CD4-positive, alpha-beta T cell treated with Interleukin-4 for 1 hour (primary cell): ENCODE measurements around the gene PGS1.
A peak's percentile ranks its signal among the peaks of the same experiment; 100 is the strongest.

Source experiments
- DNase-seq, 2 donors: peaks; one replicate each; pipeline ENCODE4 v3.0.0-alpha.2; 2020 to 2022

The PGS1 gene

GRCh38 chr17:78346605-78347250, 31.7 kb upstream of the PGS1 start:
- no peak for DNase-seq

GRCh38 chr17:78347453-78347852, 31.0 kb upstream of the PGS1 start:
- no peak for DNase-seq

GRCh38 chr17:78348055-78348770, 30.2 kb upstream of the PGS1 start:
- no peak for DNase-seq

GRCh38 chr17:78349891-78350642, 28.4 kb upstream of the PGS1 start:
- DNase-seq = no peak

GRCh38 chr17:78351449-78352006, 26.9 kb upstream of the PGS1 start:
- no peak for DNase-seq

GRCh38 chr17:78353834-78354233, 24.6 kb upstream of the PGS1 start:
- no peak for DNase-seq

- peak in 1 of 2 donors; percentile 62 for DNase-seq
Observed at GRCh38 chr17:78355045-78355641, 23.3 kb upstream of the PGS1 start.

- no peak for DNase-seq
Observed at GRCh38 chr17:78355701-78356100, 22.7 kb upstream of the PGS1 start.

- peak; percentile 97 for DNase-seq
Observed at GRCh38 chr17:78356101-78356713, 22.2 kb upstream of the PGS1 start.

GRCh38 chr17:78357177-78357586, 21.3 kb upstream of the PGS1 start:
- DNase-seq = peak in 1 of 2 donors; percentile 26

- DNase-seq = no peak
Observed at GRCh38 chr17:78357672-78358537, 20.5 kb upstream of the PGS1 start.

GRCh38 chr17:78358538-78359320, 19.7 kb upstream of the PGS1 start:
- no peak for DNase-seq

GRCh38 chr17:78359321-78359996, 19.0 kb upstream of the PGS1 start:
- no peak for DNase-seq

GRCh38 chr17:78359997-78360370, 18.5 kb upstream of the PGS1 start, which contains the start of gene SOCS3:
Gene SOCS3 (minus strand): TSS chr17:78360077. CDS start chr17:78359095, 982 bp downstream.
- peak; percentile 98 for DNase-seq

- DNase-seq = peak; percentile 84 to 85
Observed at GRCh38 chr17:78360371-78361224, 17.9 kb upstream of the PGS1 start.

GRCh38 chr17:78361225-78361701, 17.2 kb upstream of the PGS1 start:
- no peak for DNase-seq

GRCh38 chr17:78362232-78362631, 16.2 kb upstream of the PGS1 start:
- no peak for DNase-seq

- DNase-seq = no peak
Observed at GRCh38 chr17:78362671-78363070, 15.8 kb upstream of the PGS1 start.
